MCF 10A (cell line): ENCODE data around the gene ADCY1. TPM values are rescaled to one million over a fixed set of nuclear protein-coding genes. Genes with fewer than 3 reads are reported as not detected.

Source experiments
- BruUV-seq: library from RNA; stranded (reverse); fragments of 400-500 nt; replicated peaks from 2 replicates; lab custom pipeline; 2021; lab: Mats Ljungman, UMichigan
- CTCF ChIA-PET: fragments of 300-600 bp; sonication (Branson Sonifier 250); formaldehyde crosslinking; extraction: SDS; loops from one replicate; lab custom pipeline; 2021; ENCODE audit warnings: antibody characterized with exemption, inconsistent platforms; lab: Yijun Ruan, JAX
- POLR2A ChIA-PET: fragments of 300-600, 350-650 bp; sonication (Branson Sonifier 250); formaldehyde crosslinking; extraction: SDS; loops from one replicate; lab custom pipeline; 2020; ENCODE audit warnings: antibody characterized with exemption, inconsistent platforms; lab: Yijun Ruan, JAX
- DNase-seq: peaks from one replicate; pipeline ENCODE4 v3.0.0-alpha.2; 2018; ENCODE audit not compliant: unreplicated experiment
- H3K27ac Mint-ChIP-seq: one replicate; pipeline ENCODE4 v1.8.0; 2022; ENCODE audit warnings: mild to moderate bottlenecking, low read depth, mixed read lengths; ENCODE audit not compliant: unreplicated experiment
- H3K27me3 Mint-ChIP-seq: one replicate; pipeline ENCODE4 v1.8.0; 2022; ENCODE audit warnings: mixed read lengths; ENCODE audit not compliant: insufficient read depth, unreplicated experiment
- H3K36me3 Mint-ChIP-seq: one replicate; pipeline ENCODE4 v1.8.0; 2022; ENCODE audit warnings: mild to moderate bottlenecking, moderate library complexity, mixed read lengths; ENCODE audit not compliant: insufficient read depth, unreplicated experiment
- H3K4me1 Mint-ChIP-seq: one replicate; pipeline ENCODE4 v1.8.0; 2022; ENCODE audit warnings: mixed read lengths; ENCODE audit not compliant: insufficient read depth, unreplicated experiment
- H3K4me3 Mint-ChIP-seq: one replicate; pipeline ENCODE4 v1.8.0; 2022; ENCODE audit warnings: mild to moderate bottlenecking, moderate library complexity, mixed read lengths; ENCODE audit not compliant: unreplicated experiment
- H3K9me3 Mint-ChIP-seq: one replicate; pipeline ENCODE4 v1.8.0; 2022; ENCODE audit warnings: mixed read lengths; ENCODE audit not compliant: unreplicated experiment
- intact Hi-C: fragments of 100-400 bp; cut with micrococcal nuclease; formaldehyde crosslinking; loops from 2 replicates; pipeline ENCODE4 v1.14.1; 2022
- total RNA-seq: library from RNA; stranded (reverse); gene quantifications from 2 replicates; pipeline ENCODE4 v1.2.3, GENCODE V29; 2022
- TF ChIP-seq, protein P1 (sequence below): fragments of 200-600 bp; IDR thresholded peaks from one replicate; pipeline ENCODE4 v1.8.0; 2022; ENCODE audit warnings: antibody characterized with exemption, mild to moderate bottlenecking; ENCODE audit not compliant: unreplicated experiment

Gene ADCY1
- total RNA-seq, 1 experiment from 2014 or later, result 0.61 TPM

DNA sequence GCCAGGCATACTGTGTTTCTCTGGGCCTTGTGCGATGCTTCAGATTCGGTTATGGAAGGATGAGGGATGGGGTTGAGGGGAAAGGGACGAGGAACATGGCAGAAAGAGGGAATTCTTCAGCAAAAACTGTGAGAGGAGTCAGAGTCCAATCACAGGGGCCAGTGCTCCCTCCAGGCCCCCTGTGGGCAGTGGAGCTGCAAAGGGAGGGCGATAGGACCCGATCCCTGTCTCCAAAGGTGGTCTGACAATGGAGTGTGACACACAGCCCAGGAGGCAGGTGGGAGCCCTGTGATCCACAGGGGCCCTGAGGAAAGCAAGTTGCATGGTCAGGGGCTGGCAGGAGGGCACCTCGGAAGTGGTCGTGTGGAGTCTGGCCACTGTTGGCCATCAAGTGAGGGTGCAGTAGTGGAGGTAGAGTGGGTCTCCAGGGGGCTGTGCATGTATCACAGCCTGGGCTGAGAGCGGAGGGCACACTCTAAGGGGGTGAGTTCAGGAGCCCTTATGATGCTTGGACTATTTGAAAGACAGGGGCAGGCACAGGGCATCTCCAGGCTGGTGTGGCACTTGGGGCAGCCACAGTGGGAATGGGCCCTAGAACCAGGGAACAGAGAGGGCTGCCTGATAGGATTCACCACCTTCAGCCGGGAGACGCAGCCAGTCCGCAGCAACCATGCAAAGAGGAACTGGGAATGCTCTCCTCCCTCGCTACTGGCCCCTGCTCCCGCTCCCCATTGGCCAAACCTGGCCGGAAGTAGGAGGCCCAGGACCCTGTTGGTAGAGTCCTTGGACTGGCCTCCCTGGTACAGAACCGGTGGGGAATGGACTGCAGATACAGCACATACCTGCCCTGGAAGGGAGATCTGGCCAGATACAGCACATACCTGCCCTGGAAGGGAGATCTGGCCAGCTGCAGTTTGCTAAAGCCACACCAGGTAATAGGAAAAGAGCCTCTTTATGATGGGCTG, 115.9 kb downstream of the ADCY1 start:
- no peak overlapping the region for H3K27ac Mint-ChIP-seq
- no peaks in the 10 kb centered on the region for H3K36me3 Mint-ChIP-seq
- POLR2A ChIA-PET, result no interaction called here
- H3K4me3 Mint-ChIP-seq, result no peak overlapping the region
- CTCF ChIA-PET, result interaction anchor here (1.3 kb wide), 1 partner anchor 27 kb away, joined by 3 read pairs; no protein-coding TSS in a partner anchor
- peaks cover 5% of the 10 kb centered on the region for H3K4me1 Mint-ChIP-seq
- no TSS peak for BruUV-seq
- intact Hi-C loops, result no loop called here
- no peaks in the 10 kb centered on the region for H3K9me3 Mint-ChIP-seq
- TF ChIP-seq, protein P1, sequence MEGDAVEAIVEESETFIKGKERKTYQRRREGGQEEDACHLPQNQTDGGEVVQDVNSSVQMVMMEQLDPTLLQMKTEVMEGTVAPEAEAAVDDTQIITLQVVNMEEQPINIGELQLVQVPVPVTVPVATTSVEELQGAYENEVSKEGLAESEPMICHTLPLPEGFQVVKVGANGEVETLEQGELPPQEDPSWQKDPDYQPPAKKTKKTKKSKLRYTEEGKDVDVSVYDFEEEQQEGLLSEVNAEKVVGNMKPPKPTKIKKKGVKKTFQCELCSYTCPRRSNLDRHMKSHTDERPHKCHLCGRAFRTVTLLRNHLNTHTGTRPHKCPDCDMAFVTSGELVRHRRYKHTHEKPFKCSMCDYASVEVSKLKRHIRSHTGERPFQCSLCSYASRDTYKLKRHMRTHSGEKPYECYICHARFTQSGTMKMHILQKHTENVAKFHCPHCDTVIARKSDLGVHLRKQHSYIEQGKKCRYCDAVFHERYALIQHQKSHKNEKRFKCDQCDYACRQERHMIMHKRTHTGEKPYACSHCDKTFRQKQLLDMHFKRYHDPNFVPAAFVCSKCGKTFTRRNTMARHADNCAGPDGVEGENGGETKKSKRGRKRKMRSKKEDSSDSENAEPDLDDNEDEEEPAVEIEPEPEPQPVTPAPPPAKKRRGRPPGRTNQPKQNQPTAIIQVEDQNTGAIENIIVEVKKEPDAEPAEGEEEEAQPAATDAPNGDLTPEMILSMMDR, result no peak
- peaks cover 14% of the 10 kb centered on the region for H3K27me3 Mint-ChIP-seq
- DNase-seq, result no peak

DNA sequence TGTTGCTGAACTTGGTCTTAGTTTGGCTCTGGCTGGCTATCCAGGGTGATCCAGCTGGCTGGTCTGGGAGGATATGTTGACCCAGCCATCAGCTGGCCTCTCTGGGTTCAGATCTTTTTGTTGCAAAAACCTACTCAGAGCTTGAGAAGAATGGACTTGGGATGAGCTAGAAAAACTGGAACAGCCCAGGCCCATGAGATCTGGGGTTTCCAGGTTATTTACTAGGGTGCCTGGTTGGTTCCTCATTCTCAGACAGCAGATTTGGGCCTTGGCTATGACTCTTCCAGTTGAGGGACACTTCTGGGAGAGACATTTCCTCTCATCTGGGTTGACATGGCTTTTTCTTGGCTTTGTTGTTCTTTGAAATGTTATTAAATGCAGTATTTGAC, 116.6 kb downstream of the ADCY1 start:
- no TSS peak for BruUV-seq
- intact Hi-C loops, result no loop called here
- ChIA-PET CTCF (no interaction called here), POLR2A (no interaction called here)
- TF ChIP-seq, protein P1, result no peak
- Mint-ChIP-seq H3K9me3 (no peaks in the 10 kb centered on the region), H3K4me3 (no peak overlapping the region), H3K27ac (no peak overlapping the region), H3K36me3 (no peaks in the 10 kb centered on the region), H3K27me3 (peaks cover 7% of the 10 kb centered on the region), H3K4me1 (peaks cover 5% of the 10 kb centered on the region)
- no peak for DNase-seq

DNA sequence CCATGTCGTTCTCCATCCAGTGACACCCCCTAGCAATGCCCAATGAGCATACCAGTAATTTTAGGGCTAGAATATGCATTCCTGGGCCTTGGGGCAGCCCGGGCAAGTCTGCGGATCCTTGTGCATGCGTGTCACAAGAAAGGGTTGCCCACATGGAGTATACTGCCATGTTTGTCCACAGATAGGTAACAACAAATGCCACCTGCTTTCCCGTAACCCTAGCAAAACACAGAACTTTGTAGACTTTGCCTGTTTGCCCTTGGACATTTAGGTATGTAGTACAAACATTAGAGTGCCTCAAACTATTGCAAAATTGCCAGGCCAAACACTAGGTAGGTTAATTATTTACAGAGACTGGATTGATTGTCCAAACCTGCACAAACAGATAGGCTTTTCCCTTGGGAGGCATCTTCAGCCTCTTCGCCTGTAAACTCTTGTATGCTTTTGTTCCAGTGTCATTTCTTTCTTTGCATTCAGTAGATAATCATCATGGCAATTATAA, 117.0 kb downstream of the ADCY1 start:
- CTCF ChIA-PET, result no interaction called here
- no peak overlapping the region for H3K4me3 Mint-ChIP-seq
- DNase-seq, result no peak
- peaks cover 5% of the 10 kb centered on the region for H3K4me1 Mint-ChIP-seq
- peaks cover 3% of the 10 kb centered on the region for H3K27me3 Mint-ChIP-seq
- H3K27ac Mint-ChIP-seq, result no peak overlapping the region
- intact Hi-C loops, result no loop called here
- H3K36me3 Mint-ChIP-seq, result no peaks in the 10 kb centered on the region
- no peaks in the 10 kb centered on the region for H3K9me3 Mint-ChIP-seq
- POLR2A ChIA-PET, result no interaction called here
- no TSS peak for BruUV-seq
- TF ChIP-seq, protein P1, result no peak

DNA sequence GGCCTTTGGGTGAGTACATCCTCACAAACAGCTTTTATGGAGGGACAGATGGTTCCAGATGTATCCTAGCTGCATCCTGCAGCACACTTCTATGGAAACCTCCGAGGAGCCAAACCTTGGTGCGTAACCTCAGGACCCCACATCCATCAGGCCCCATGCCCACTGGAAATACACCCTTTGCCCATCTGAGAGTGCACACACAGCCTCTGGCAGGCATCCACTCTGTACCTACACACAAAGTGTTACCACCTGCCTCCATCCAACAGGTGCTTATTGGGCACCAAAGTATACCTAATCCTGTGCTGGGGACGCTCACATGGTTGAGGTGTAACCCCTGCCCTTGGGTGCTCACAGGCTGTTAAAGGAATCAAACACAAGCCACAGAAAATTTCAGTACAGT, 117.9 kb downstream of the ADCY1 start:
- Mint-ChIP-seq H3K4me1 (peaks cover 5% of the 10 kb centered on the region), H3K27ac (no peak overlapping the region), H3K4me3 (no peak overlapping the region), H3K36me3 (no peaks in the 10 kb centered on the region), H3K9me3 (no peaks in the 10 kb centered on the region), H3K27me3 (no peaks in the 10 kb centered on the region)
- intact Hi-C loops, result no loop called here
- ChIA-PET CTCF (no interaction called here), POLR2A (no interaction called here)
- no peak for DNase-seq
- TF ChIP-seq, protein P1, result no peak
- no TSS peak for BruUV-seq
